Memory B cell (primary cell): ENCODE results near the gene CCDC107.

ENCODE experiments used
- ATAC-seq: fragments of 150-1000 bp; cut with Tn5 transposase; 2 replicates; pipeline ENCODE4 v1.10.0; 2021; ENCODE audit warnings: low read depth, mild to moderate bottlenecking, moderate library complexity
- DNase-seq, 2 donors: peaks; one replicate each; pipeline ENCODE4 v3.0.0; 2022; ENCODE audit warnings: low spot score in 2 of 2
- H3K27ac Mint-ChIP-seq: one replicate; pipeline ENCODE4 v1.8.0; 2022; ENCODE audit warnings: mild to moderate bottlenecking, moderate library complexity, mixed read lengths
- H3K27me3 Mint-ChIP-seq: one replicate; pipeline ENCODE4 v1.8.0; 2022; ENCODE audit warnings: mixed read lengths
- H3K36me3 Mint-ChIP-seq: one replicate; pipeline ENCODE4 v1.8.0; 2022; ENCODE audit warnings: mild to moderate bottlenecking, mixed read lengths
- H3K4me1 Mint-ChIP-seq: one replicate; pipeline ENCODE4 v1.8.0; 2022; ENCODE audit warnings: mixed read lengths
- H3K4me3 Mint-ChIP-seq: one replicate; pipeline ENCODE4 v1.8.0; 2022; ENCODE audit warnings: mild to moderate bottlenecking, moderate library complexity, mixed read lengths
- H3K9me3 Mint-ChIP-seq: one replicate; pipeline ENCODE4 v1.8.0; 2022; ENCODE audit warnings: mixed read lengths

The CCDC107 gene

DNA sequence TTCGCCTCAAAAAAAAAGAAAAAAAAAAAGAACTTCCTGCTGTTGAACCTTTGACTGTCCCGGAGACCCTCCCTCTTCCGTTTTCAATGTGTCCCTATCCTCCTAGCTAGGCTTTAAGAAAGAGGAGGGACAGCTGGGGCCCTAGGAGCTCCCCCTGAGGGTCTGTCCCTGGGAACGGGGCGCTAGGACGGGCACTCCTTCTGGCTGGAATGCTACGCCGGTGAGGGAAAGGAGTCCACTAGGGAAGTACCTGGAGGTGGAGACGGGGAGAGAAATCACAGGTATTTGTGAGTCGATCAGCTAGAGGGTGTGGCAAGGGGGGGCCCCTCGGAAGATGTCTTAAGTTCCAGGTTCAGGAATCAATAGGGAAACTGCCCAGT is 11.9 kb upstream of the CCDC107 start:
- Mint-ChIP-seq H3K36me3 (peaks cover 5% of the 10 kb centered on the region), H3K27me3 (no peaks in the 10 kb centered on the region), H3K9me3 (no peaks in the 10 kb centered on the region), H3K27ac (peak overlapping the region; percentile 95), H3K4me3 (peak overlapping the region; percentile 91), H3K4me1 (peaks cover 42% of the 10 kb centered on the region)
- DNase-seq = no peak
- no peak for ATAC-seq

GRCh38 chr9:35646533-35647265 is 11.4 kb upstream of the CCDC107 start:
- Mint-ChIP-seq H3K27me3 (no peaks in the 10 kb centered on the region), H3K9me3 (no peaks in the 10 kb centered on the region), H3K27ac (peak overlapping the region; percentile 95), H3K36me3 (peaks cover 2% of the 10 kb centered on the region), H3K4me1 (peaks cover 41% of the 10 kb centered on the region), H3K4me3 (peak overlapping the region; percentile 91)
- DNase-seq (peak; percentile 94 to 97), ATAC-seq (peak; percentile 84)

DNA sequence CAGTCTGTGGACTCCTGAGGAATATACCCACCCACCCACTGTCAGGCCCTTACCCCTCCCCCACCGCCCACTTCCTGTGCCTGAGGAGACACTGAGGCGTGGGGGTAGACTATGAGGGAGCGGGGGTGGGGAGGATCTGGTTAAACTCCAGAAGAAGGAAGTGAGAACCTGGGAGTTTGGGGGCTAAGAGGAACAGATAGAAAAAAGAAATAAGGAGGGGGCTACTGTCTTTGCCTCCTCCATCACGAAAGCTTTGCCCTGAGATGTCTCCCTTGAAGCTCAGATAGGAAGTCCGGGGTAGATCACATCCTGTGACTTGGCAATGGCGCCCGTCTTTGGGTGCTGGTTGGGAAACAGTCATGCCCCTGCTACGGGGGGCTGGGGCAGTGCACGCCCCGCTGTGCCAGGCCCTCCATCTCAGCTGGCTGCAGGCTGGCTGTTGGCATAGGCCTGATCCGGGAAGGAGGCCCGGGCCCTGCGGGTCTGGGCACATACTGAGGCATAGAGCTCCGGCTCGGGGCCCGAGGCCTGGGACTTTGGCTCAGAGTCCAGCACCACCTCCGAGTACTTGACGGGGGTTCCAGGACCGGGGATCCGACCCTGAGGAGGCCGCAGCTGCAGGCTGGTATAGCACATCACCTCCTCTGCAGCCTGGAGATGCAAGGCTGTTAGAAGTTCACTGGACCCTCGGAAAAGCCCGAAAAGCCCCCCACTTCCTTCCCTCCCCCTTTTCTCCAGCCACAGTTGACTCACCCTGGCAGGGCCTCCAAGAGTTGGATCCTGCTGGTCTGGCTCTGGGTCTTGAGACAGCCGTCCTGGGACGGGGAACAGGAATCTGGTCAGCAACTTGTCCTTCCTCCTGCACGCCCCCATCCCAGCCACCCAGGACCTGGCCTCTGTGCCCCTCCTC is 8.4 kb upstream of the CCDC107 start:
- peak overlapping the region; percentile 95 for H3K27ac Mint-ChIP-seq
- H3K36me3 Mint-ChIP-seq = peaks cover 2% of the 10 kb centered on the region
- ATAC-seq (no peak), DNase-seq (no peak)
- peak overlapping the region; percentile 94 for H3K4me3 Mint-ChIP-seq
- H3K4me1 Mint-ChIP-seq = peaks cover 40% of the 10 kb centered on the region
- H3K27me3 Mint-ChIP-seq = no peaks in the 10 kb centered on the region
- no peaks in the 10 kb centered on the region for H3K9me3 Mint-ChIP-seq

DNA sequence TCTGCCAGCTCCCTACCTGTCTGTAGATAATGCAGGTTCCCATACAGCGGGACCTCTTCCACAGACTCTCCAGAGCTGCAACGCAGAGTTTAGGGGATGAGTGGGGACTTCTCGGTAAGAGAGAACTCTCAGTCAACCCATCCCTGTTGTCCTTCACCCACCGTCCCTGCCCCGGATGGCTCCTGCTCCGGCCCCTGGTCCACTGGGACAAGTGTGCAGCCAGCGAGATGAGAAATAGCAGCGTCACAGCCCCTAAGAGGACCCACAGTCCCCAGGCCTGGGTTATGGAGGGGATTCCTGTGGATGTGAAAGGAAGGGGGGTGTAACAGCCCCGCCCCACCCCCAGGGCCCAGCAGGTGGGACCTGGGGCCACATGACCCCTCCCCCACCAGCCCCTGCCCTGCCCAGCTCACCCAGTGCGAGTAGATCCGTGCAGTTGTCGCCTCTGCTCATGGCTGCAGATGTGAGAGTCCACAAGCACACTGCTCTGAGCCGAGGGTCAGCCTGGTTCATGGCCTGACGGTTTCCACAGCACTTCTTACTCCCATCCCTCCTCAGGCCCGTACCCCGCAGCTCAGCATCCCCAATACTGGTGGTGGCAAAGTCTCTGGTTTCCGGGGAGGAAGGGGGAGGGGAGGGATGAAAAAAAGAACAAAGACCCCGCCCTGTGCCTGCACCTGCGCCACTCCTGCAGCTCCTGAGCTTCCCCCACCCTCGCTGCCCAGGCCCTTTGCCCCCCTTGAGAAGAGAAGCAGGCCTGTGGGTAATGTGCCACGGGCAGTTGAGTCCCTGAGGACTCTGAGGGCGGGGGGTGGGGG is 7.5 kb upstream of the CCDC107 start, which contains the start of gene SIT1:
Gene SIT1, minus strand, starts transcription at position 591 of the 818 bp plus-strand sequence. Its CDS starts 78 bp downstream, at position 513.
- Mint-ChIP-seq H3K9me3 (no peaks in the 10 kb centered on the region), H3K27me3 (no peaks in the 10 kb centered on the region), H3K36me3 (peaks cover 2% of the 10 kb centered on the region), H3K4me1 (peaks cover 40% of the 10 kb centered on the region), H3K4me3 (peak within 1 kb of the TSS; percentile 94), H3K27ac (peak within 1 kb of the TSS; percentile 95)
- DNase-seq = no peak
- no peak for ATAC-seq

GRCh38 chr9:35651956-35652828 is 5.9 kb upstream of the CCDC107 start:
- Mint-ChIP-seq H3K4me3 (peak overlapping the region; percentile 28), H3K9me3 (no peaks in the 10 kb centered on the region), H3K27ac (no peak overlapping the region), H3K27me3 (no peaks in the 10 kb centered on the region), H3K4me1 (peaks cover 46% of the 10 kb centered on the region), H3K36me3 (peaks cover 2% of the 10 kb centered on the region)
- ATAC-seq (no peak), DNase-seq (no peak)

DNA sequence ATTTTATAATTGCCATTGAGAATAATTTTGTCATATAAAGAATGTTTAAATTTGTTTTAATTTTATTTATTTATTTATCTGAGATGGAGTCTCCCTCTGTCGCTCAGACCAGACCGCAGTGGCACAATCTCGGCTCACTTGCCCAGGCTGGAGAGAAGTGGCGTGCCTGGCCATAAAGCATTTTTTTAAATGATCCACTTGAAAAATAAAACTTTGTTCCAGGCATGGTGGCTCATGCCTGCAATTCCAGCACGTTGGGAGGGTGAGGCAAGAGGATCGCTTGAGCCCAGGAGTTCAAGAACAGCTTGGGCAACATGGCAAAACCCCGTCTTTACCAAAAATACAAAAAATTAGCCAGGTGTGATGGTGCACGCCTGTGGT is 5.3 kb upstream of the CCDC107 start:
- no peak for DNase-seq
- Mint-ChIP-seq H3K4me1 (peaks cover 47% of the 10 kb centered on the region), H3K36me3 (peaks cover 2% of the 10 kb centered on the region), H3K4me3 (no peak overlapping the region), H3K27me3 (no peaks in the 10 kb centered on the region), H3K9me3 (no peaks in the 10 kb centered on the region), H3K27ac (no peak overlapping the region)
- no peak for ATAC-seq

GRCh38 chr9:35653611-35654010 is 4.5 kb upstream of the CCDC107 start:
- Mint-ChIP-seq H3K9me3 (no peaks in the 10 kb centered on the region), H3K4me1 (peaks cover 41% of the 10 kb centered on the region), H3K4me3 (no peak overlapping the region), H3K36me3 (no peaks in the 10 kb centered on the region), H3K27me3 (no peaks in the 10 kb centered on the region), H3K27ac (peak overlapping the region; percentile 35)
- DNase-seq = no peak
- ATAC-seq = no peak

DNA sequence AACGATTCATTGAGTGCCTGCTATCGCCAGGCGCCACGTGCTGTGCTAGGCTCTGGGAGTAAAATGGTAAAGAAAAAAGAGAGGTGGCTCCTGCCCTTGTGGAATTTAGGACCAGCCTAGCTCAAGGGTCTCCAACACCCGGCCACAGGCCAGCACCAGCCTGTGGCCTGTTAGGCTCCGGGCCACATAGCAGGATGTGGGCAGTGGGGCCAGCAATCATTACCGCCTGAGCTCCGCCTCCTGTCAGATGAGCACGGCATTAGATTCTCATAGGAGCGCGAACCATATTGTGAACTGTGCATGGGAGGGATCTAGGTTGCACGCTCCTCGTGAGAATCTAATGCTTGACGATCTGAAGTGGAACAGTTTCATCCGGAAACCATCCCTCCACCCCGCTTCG is 1.7 kb upstream of the CCDC107 start:
- H3K27ac Mint-ChIP-seq = peak overlapping the region; percentile 100
- H3K4me1 Mint-ChIP-seq = peaks cover 34% of the 10 kb centered on the region
- no peaks in the 10 kb centered on the region for H3K27me3 Mint-ChIP-seq
- H3K36me3 Mint-ChIP-seq = peaks cover 7% of the 10 kb centered on the region
- ATAC-seq (no peak), DNase-seq (no peak)
- peak overlapping the region; percentile 90 for H3K4me3 Mint-ChIP-seq
- no peaks in the 10 kb centered on the region for H3K9me3 Mint-ChIP-seq

- peaks cover 35% of the 10 kb centered on the region for H3K4me1 Mint-ChIP-seq
- no peaks in the 10 kb centered on the region for H3K27me3 Mint-ChIP-seq
- peaks cover 7% of the 10 kb centered on the region for H3K36me3 Mint-ChIP-seq
- no peaks in the 10 kb centered on the region for H3K9me3 Mint-ChIP-seq
- peak overlapping the region; percentile 100 for H3K27ac Mint-ChIP-seq
- ATAC-seq (no peak), DNase-seq (no peak)
- H3K4me3 Mint-ChIP-seq = peak overlapping the region; percentile 90
These were observed 1.1 kb upstream of the CCDC107 start for GRCh38 chr9:35656831-35657545.

DNA sequence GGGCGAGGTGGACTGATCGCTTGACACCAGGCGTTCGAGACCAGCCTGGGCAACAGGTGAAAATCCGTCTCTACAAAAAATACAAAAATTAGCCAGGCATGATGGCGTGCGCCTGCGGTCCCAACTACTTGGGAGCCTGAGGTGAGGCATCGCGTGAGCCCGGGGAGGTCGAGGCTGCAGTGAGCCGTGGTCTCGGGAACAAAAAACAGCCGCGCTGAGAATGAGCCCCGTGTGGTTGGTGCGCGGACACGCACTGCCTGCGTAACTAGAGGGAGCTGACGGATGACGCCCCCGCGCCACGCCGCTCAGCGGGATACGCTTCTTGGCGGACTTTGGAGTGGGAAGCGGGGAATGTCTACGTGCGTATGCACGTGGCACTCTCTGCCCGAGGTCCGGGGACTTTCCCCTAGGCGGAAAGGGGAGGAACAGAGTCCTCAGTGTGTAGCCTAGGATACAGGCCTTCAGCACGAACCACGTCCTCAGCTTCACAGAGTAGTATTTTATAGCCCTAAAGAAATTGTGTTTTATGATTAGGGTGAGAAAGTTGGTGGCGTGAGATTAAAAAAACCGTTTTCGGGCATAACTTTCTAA is 451 bp upstream of the CCDC107 start, which contains the start of gene RMRP:
Gene RMRP, minus strand, starts transcription at position 474 of the 591 bp plus-strand sequence.
- H3K9me3 Mint-ChIP-seq = no peaks in the 10 kb centered on the region
- H3K4me1 Mint-ChIP-seq = peaks cover 38% of the 10 kb centered on the region
- peak within 1 kb of the TSS; percentile 100 for H3K27ac Mint-ChIP-seq
- H3K36me3 Mint-ChIP-seq = peaks cover 7% of the 10 kb centered on the region
- DNase-seq = peak; percentile 84 to 87
- ATAC-seq = peak; percentile 77
- no peaks in the 10 kb centered on the region for H3K27me3 Mint-ChIP-seq
- H3K4me3 Mint-ChIP-seq = peak within 1 kb of the TSS; percentile 90

GRCh38 chr9:35658968-35659220 is 802 bp downstream of the CCDC107 start:
- Mint-ChIP-seq H3K36me3 (peaks cover 7% of the 10 kb centered on the region), H3K27me3 (no peaks in the 10 kb centered on the region), H3K27ac (peak overlapping the region; percentile 100), H3K4me1 (peaks cover 39% of the 10 kb centered on the region), H3K9me3 (no peaks in the 10 kb centered on the region), H3K4me3 (peak overlapping the region; percentile 90)
- no peak for ATAC-seq
- DNase-seq = no peak

DNA sequence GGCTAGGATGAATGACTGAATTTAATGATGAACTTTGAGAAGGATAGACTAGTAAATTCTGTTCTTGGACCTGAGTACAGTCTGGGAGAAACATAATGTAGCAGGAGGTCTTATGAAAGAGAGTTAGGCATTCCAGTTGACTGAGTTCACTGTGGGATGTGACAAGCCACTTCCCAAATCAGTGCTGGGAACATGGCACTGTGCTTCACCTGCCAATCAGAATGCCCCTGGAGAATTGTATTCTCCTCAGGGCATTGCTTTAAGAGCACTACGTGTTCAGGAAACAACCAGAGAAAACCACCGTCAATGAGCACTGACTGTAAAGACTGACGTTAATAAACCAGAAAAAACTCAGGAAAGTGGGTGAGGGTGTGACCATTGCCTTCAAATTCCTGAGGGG is 1.2 kb downstream of the CCDC107 start:
- H3K4me1 Mint-ChIP-seq = peaks cover 39% of the 10 kb centered on the region
- no peaks in the 10 kb centered on the region for H3K9me3 Mint-ChIP-seq
- H3K27ac Mint-ChIP-seq = peak overlapping the region; percentile 100
- ATAC-seq = no peak
- DNase-seq = no peak
- H3K36me3 Mint-ChIP-seq = peaks cover 7% of the 10 kb centered on the region
- H3K27me3 Mint-ChIP-seq = no peaks in the 10 kb centered on the region
- H3K4me3 Mint-ChIP-seq = peak overlapping the region; percentile 90
